AG20443 (cell line): ENCODE measurements around the gene PIP5K1C.
A peak's percentile ranks its signal among the peaks of the same experiment; 100 is the strongest.

ENCODE experiments used
- DNase-seq: peaks from one replicate; pipeline ENCODE4 v3.0.0; 2012; ENCODE audit warnings: low spot score, mixed read lengths

The PIP5K1C gene

DNA sequence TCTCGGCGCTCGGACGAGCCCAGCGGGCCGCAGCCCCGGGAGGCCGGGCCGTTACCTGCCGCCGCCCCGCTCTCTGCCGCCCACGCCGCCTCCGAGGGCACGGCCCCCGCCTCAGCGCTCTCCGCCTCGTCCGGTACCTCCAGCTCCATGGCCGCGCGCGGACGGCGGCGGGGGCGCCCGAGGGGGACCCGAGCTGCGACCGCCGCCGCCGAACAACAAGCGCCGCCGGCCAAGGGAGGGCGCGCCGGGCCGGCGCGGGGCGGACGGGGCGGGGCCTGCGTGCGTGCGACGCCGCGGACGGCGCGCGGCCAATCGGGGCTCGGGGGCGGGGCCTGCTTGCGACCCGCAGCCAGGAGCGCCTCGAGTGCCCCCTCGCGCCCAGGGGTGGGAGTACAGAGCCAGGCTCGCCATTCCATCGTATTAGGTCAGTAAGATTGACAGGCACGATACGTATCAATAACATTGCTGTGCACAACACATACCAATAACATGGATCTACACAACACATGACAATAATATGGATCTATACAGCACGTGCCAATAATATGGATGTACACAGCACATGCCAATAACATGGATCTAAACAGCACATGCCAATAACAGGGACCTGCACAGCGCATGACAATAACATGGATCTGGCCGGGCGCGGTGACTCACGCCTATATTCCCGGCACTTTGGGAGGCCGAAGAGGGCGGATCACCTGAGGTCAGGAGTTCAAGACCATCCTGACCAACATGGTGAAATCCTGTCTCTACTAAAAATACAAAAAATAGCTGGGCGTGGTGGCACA is at the start of gene PIP5K1C:
TSS of gene PIP5K1C (minus strand) at position 227 of the 791 bp plus-strand sequence. CDS start at position 149, 78 bp downstream.
- DNase-seq, result peak; percentile 98

DNA sequence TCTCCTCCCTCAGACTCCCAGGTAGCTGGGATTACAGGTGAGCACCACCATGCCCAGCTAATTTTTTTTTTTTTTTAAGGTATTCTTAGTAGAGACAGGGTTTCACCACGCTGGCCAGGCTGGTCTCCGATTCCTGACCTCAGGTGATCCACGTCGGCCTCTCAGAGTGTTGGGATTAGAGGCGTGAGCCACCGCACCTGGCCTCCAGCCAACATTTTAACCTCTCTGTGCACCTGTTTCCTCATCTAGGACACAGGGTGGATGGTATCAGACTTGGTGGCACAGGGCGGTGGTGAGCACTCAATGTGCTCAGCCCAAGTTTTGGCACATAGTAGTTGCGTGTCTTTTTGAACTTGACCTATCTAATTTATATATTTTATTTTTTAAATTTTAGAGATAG is 48.7 kb upstream of the PIP5K1C start:
- no peak for DNase-seq

DNA sequence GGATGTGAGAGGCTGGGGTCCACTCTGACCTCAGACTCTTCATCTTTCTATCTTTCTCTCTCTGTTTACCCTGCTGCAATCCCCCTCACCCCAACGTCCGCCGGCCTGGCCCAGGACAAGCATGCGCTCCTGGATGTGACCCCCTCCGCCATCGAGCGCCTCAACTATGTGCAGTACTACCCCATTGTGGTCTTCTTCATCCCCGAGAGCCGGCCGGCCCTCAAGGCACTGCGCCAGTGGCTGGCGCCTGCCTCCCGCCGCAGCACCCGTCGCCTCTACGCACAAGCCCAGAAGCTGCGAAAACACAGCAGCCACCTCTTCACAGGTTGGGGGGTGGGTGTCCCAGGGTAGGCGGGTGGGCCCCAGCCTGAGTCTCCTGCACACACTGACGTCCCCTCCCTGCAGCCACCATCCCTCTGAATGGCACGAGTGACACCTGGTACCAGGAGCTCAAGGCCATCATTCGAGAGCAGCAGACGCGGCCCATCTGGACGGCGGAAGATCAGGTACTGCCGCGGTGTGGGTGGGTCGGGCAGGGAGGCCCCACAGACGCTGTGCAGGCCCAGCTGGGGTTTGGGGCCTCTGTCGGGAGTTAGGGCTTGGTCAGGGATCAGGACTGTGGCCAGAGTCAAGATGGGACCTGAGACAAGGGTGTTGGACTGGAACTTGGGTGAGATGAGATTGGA is 46.2 kb upstream of the PIP5K1C start:
- no peak for DNase-seq

- DNase-seq, result no peak
Observed at GRCh38 chr19:3745363-3746045, 45.2 kb upstream of the PIP5K1C start.

- DNase-seq, result no peak
Observed at GRCh38 chr19:3743486-3743885, 43.2 kb upstream of the PIP5K1C start.

DNA sequence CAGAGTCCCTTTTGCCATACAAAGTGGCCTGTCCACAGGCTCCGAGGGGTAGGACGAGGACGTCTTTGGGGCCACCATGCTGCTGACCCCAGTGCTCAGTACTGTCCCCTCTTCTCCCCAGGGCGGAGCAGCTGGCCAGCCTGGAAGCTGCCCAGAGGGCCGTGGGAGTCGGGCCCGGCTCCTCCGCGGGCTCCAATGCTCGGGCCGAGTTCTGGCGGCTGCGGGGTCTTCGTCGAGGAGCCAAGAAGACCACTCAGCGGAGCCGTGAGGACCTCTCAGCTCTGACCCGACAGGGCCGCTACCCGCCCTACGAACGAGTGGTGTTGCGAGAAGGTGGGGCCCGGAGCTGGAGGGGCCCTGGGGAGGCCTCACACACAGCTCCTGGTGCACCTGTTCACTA is 40.2 kb upstream of the PIP5K1C start:
- no peak for DNase-seq

DNA sequence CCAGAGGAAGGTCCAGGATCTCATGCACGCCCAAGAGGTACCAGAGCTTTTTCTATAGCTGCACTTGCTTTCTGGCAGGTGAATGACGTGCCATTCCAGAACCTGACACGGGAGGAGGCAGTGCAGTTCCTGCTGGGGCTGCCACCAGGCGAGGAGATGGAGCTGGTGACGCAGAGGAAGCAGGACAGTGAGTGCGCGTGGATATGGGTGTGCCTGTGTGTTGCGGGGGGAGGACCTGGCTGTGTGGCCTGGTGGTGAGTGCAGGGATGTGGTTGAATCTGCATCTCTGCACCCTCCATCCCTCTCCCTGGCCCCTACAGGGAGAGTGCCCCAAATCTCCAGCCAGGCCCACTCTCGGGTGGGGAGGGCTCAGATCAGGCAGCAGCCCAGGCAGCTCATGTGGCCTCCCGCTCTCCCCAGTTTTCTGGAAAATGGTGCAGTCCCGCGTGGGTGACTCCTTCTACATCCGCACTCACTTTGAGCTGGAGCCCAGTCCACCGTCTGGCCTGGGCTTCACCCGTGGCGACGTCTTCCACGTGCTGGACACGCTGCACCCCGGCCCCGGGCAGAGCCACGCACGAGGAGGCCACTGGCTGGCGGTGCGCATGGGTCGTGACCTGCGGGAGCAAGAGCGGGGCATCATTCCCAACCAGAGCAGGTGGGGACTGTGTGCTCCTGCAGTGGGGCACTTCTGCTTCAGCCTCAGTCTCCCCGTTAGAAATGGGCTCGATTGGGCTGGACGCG is 38.4 kb upstream of the PIP5K1C start:
- no peak for DNase-seq

DNA sequence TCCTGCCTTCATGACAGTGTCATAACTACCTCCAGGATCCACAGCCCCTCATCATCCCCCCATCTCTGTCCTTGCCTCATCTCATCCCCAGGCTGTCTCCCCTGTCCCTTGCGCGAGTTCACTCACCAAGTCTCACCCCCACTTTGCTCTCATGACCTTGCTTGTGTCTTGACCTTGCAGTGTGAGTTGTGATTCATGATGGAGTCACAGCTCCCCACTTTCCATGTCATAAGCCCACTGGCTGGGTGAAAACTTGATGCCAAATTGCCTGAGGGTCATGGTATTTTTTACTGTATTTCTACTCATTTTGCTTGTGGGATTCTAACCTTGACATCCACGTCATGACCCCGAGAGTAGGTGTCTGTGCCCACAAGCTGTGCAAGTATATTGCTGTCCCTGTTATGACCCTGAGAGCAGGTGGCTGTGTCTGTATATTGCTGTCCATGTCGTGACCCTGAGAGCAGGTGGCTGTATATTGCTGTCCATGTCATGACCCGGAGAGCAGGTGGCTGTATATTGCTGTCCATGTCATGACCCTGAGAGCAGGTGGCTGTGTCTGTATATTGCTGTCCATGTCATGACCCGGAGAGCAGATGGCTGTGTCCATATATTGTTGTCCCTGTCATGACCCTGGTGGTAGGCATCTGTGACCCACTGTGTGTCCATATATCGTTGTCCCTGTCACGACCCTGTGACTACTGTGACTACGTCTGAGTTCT is 37.4 kb upstream of the PIP5K1C start:
- DNase-seq, result no peak

DNA sequence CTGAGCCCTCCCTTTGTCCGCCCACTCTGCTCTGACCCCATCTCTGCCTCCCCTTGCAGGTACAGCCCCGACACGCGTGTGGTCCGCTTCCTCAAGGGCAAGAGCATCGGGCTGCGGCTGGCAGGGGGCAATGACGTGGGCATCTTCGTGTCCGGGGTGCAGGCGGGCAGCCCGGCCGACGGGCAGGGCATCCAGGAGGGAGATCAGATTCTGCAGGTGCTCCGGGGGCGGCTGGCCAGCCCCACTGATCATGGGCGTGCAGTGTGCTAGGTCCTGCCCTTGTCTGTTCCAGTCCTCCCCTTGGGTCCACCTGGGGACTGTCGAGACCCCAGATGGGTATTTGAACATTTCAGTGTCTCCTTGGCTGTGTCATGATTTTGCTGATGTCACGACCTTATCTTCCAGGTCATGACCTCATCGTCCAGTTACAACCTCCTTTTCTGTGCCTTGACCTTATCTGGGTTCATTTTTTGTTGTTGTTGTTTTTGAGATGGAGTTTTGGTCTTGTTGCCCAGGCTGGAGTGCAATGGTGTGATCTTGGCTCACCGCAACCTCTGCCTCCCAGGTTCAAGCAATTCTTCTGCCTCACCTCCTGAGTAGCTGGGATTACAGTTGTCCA is 35.9 kb upstream of the PIP5K1C start:
- no peak for DNase-seq

- DNase-seq, result no peak
Observed at GRCh38 chr19:3734310-3734600, 34.0 kb upstream of the PIP5K1C start.

DNA sequence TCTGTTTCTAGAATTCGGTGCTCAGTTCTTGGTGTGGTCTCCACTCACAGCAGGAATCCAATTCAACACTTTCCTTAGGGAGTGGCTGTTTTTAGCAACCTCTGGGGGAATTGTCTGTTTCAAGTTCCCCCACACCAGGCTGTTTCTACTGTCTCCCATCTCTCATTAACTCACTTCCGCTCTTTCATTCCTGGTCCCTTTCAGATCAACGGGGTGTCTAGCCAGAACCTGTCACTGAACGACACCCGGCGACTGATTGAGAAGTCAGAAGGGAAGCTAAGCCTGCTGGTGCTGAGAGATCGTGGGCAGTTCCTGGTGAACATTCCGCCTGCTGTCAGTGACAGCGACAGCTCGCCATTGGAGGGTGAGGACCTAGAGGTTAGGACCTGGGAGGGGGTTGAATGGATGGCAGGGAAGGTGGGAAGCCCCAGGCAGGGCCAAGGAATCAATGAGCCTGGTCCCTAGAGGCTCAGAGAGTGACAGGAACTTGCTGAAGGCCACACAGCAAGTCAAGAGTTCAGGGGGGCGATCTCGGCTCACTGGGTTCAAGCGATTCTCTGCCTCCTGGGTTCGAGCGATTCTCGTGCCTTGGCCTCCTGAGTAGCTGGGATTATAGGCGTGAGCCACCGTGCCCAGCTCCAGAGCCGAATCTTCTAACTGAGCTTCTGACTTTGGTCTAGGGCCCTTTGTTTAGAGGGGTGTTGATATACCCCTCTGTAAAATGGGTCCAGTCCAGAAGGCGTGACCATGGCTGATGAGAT is 33.5 kb upstream of the PIP5K1C start:
- DNase-seq, result no peak

- DNase-seq, result no peak
Observed at GRCh38 chr19:3732108-3732507, 31.8 kb upstream of the PIP5K1C start.

- DNase-seq, result no peak
Observed at GRCh38 chr19:3730457-3730958, 30.2 kb upstream of the PIP5K1C start.

DNA sequence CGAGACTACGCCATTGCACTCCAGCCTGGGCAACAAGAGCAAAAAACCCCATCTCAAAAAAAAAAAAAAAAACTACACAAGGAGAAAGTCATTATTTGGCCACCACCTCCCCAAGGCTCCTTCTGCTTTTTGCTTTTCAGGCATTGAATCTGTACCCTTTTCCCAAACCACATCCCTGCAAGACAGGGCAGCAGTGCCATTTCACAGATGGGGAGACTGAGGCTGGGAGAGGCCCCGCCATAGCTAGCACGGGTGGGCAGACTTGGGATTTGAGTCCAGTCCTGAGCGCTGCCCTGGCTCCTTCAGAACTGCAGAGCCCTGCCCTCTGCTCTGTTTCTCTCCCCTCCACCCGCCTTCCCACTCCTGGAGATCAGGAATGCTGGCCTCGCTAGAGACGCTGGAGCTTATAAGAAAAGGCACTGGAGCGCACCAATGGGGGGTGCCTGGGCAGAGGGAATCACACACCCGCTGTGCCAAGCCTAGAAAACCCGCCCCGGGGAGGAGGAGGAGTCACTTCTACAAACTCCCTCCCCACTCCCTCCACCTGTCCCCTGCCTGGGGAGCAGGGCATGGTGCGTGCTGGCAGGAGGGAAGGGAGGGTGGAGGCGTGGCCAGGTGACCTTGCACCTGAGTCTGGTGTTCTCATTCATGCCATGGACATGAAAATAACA is 25.5 kb upstream of the PIP5K1C start:
- no peak for DNase-seq

DNA sequence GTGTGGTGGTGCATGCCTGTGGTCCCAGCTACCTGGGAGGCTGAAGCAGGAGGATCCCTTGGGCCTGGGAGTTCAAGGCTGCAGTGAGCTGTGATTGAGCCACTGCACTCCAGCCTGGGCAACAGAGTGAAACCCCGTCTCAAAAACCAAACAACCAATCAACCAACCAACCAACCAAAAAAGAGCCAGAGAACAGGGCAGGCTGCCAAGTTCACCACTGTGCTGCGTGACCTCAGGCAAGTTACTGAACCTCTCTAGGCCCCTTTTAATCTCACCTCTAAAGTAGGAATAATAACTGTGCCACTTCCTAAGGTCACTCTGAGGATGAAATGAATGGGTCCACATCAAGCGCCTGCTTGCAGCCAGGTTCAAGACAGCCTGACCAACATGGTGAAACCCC is 24.9 kb upstream of the PIP5K1C start:
- no peak for DNase-seq

DNA sequence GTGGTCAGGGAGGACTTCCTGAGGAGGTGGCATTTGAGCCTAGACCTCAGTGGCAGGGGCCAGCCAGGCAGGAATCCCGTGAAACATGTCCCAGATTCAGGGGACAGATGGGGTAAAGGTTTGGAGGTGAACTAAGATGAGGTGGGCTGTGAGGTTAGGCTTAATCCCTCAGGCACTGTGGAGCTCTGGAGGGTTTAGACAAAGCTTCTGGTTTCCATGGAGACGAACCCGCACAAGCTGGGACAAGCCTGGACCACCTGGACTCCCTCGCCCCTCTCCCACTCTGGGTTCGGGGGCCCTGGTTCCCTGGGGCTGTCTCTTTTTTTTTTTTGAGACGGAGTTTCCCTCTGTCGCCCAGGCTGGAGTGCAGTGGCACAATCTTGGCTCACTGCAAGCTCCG is 23.6 kb upstream of the PIP5K1C start:
- DNase-seq, result no peak

GRCh38 chr19:3723110-3723488 is 22.8 kb upstream of the PIP5K1C start:
- DNase-seq, result no peak

GRCh38 chr19:3722443-3723109 is 22.3 kb upstream of the PIP5K1C start:
- DNase-seq, result no peak

- no peak for DNase-seq
Observed at GRCh38 chr19:3721887-3722442, 21.7 kb upstream of the PIP5K1C start.
